ENCODE results near the gene CCDC38. TPM values are rescaled to one million over a fixed set of nuclear protein-coding genes. Genes with fewer than 3 reads are reported as not detected.
A peak's percentile ranks its signal among the peaks of the same experiment; 100 is the strongest.

The CCDC38 gene
- total RNA-seq, 1 experiment from 2014 or later: not detected

DNA sequence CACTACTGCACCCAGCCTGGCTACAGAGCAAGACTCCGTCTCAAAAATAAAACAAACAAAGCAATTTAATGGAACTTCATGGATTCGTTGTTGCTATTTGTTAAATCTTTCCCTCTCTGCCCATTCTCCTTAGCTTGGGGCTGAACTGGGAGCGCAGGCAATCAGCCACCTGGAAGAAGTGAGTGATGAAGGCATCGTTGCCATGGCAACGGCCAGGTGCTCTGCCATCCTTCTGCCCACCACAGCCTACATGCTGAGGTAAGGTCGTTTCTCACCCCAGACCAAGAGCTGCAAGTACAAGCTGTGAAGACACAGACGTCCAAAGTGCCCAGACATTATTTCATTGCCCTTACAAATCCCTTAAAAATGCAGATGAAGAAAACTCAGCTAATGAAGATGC lies 19.8 kb upstream of the CCDC38 start:
- DNase-seq (ENCODE audit: low read depth): no peak

DNA sequence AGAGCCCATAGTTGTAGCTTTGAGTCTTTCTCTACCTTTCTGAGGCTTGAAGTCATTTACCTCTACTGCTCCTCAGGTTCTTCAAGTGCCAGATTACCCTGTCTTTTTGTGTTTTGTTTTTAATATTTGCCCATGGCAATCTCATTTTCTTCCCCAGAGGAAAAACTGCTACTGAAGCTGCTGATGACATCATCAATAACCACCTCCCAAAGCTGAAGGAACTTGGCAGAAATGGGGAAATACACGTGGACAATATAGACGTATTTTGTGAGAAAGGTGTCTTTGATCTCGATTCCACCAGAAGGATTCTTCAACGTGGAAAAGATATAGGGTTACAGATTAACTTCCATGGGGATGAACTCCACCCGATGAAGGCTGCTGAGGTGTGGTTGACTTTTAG lies 17.8 kb upstream of the CCDC38 start:
- DNase-seq (ENCODE audit: low read depth): no peak

DNA sequence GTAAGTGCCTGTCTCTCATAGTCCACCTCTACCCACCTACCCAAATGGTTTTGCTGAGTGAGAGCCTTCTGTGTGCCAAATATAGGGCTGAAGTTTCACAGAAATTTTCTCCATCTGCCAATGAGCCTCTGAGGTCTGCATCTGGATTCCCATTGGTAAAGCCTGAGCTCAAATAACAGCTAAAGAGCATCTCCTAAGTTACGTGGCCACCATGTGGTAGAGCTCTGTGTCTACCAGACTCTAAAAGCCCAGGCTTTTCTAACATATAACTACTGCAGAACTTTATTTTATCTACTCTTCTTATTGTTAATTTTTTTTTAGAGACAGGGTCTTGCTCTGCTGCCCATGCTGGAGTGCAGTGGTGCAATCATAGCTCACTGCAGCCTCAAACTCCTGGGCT lies 16.7 kb upstream of the CCDC38 start:
- DNase-seq (ENCODE audit: low read depth): peak; percentile 40

DNA sequence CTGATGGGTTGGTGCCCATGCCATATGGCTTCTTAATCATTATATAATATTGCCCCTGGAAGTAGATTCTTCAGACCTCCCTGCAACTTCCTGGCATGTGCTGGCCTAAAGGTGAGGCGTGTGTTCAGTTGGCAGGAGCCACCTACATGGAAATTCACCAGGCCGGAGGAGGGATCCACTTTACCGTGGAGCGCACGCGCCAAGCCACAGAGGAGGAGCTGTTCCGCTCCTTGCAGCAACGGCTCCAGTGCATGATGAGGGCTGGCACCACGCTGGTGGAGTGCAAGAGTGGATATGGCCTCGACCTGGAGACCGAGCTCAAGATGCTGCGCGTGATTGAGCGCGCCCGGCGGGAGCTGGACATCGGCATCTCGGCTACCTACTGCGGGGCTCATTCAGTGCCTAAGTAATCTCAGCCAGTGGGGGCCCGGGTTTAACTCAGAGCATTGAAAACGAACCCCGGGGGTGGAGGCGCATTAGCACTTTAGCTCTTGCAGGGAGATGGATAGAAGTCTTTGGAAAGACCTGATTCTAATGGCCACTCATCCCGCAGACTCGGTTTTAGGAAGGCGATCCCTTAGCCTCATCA lies 14.2 kb upstream of the CCDC38 start:
- DNase-seq (ENCODE audit: low read depth): no peak

DNA sequence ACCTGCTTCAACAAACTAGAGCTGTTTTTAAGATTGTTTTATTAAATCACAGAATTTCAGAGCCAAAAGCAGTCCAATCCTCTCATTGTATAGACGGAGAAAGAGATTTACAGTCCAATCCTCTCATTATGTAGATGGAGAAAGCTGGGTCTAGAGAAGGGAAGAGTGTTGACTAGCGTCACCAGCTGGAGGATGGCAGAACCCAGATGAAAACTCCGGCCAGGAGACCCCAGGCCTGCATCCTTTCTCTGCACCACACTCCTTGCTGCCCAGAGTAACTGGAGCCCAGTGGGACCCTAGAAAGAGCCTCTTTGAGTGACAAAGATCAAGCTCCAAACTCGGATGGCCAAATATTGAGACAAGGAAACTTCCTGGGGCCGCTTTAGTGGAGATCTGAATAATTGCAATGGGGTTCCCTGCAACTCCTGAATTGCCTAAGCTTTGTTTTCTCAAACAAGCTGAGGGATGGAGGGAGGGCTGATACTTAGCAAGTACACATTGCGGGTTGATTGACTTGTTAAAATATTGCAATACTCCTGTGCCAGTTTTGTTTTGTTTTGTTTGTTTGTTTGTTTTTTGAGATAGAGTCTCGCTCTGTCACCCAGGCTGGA lies 13.2 kb upstream of the CCDC38 start:
- DNase-seq (ENCODE audit: low read depth): no peak

DNA sequence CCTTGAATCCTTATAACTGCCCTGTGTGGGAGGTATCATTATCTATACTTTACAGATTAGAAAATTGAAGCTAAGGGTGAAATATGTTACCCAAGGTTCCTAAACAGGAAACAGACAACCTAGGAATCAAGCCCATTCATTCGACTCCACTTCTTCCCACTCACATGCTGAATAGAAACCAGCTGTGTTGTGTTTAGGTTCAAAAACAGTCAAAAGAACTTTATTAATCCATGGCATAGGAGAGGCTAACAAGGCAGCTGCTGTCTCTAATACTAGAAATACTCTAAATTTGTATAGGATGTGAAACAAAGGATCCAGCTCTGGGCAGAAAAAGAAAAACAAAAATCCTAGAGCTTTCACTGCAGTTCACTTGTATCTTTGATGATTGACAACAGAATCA lies 10.6 kb upstream of the CCDC38 start:
- DNase-seq (ENCODE audit: low read depth): no peak

DNA sequence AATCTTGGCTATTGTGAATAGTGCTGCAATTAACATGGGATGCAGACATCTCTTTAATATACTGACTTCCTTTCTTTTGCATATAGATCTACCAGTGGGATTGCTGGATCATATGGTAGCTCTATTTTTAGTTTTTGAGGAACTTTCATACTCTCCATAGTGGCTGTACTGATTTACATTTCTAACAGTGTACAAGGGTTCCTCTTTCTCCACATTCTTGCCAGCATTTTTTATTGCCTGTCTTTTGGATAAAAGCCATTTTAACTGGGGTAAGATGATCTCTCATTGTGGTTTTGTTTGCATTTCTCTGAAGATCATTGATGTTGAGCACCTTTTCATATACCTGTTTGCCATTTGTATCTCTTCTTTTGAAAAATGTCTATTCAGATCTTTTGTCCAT lies 9.1 kb upstream of the CCDC38 start:
- no peak for DNase-seq (ENCODE audit: low read depth)

DNA sequence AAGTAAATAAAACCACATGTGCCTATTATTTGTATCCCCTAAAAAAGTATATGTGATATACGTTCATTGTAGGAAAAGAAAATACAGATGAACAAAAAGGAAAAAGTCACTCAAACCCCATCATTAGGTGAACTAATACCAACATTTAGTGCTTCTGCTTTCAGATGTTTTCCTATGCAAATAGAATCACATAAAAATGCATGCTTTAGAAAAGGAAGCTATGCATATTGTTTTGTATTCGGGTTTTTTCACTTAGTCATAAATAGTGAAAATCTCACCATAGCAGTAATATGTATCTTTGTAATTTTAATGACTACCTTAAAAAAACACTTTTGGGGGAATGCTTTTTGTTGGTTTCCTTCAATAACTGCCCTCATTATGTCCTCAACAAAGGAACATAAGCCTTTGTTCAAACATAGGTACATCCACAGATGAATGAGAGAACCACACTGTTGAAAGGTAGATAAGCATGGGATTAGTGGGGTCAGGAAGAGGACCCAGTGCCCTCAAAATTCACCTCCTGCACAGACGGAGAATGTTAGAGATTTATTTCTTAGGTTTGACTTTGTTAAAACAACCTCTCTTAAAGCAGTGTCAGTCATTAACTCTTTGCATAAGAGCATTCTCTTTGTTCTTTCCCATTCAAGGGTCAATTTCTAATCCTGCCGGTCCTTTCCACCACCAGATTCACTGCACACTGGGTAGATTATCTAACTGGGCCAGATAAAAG lies 7.2 kb upstream of the CCDC38 start:
- no peak for DNase-seq (ENCODE audit: low read depth)

DNA sequence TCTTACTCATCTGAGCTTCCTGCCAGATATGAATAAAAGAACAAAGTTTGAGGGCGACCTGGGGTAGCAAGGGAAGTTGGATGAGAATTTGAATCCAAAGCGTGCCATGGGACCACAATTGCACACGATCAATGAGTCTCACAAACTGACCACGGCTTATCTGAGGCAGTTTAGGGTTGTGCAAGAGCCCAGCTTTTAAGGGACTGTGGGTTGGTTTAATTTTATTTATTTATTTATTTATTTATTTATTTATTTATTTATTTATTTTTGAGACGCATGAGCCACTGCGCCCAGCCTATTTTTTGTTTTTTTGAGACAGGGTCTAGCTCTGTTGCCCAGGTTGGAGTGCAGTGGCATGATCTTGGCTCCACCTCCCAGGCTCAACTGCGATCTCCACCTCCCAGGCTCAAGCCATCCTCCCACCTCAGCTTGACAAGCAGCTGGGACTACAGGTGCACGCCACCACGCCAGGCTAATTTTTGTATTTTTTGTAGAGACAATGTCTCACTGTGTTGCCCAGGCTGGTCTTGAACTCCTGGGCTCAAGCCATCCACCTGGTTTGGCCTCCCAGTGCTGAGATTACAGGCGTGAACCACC lies 1.8 kb upstream of the CCDC38 start:
- no peak for DNase-seq (ENCODE audit: low read depth)

DNA sequence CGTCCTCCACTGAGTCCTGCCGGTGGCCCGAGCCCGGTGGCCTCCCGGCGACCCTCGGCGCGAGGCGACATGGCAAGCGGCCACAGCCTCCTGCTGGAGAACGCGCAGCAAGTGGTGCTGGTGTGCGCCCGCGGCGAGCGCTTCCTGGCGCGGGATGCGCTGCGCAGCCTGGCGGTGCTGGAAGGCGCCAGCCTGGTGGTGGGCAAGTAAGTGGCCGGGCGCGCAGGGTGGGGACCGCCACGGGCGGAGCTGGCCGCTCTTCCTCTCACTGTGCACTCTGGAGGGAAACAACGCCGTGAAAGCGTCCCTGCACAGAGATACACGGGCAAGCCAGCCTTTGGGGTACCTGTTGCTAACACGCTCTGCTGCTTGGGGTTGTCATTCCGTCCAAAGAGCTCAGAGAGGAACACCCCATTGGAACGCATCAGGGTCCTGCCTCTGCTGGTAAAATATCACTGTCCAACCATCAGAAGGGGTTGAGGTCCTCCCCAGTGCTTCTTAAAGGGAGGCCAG lies 972 bp upstream of the CCDC38 start, which contains the start of gene AMDHD1:
AMDHD1 (plus strand) TSS at position 2 of the 513 bp plus-strand sequence; CDS start at position 70, 68 bp downstream.
- DNase-seq (ENCODE audit: low read depth): peak; percentile 38

DNA sequence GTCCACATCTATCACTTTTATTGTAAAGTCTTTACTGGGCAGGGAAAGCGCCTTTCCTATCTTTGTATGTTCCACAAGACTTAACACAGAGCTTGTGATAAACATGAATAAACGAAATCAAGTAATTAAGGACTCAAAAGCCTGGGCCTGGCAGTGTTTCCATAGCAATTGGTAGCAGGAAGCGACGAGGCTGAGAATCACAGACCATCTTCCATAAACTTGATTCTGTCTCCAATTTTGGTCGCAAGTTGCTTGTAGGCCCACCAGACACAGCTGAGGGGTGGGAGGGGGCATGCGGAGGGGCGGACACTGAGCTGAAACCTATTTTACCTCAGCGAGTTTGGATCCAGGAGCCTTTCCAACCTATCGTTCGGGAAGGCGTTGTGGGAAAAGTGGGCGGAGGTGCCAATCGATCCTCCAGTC lies 302 bp downstream of the CCDC38 start:
- DNase-seq (ENCODE audit: low read depth): no peak

DNA sequence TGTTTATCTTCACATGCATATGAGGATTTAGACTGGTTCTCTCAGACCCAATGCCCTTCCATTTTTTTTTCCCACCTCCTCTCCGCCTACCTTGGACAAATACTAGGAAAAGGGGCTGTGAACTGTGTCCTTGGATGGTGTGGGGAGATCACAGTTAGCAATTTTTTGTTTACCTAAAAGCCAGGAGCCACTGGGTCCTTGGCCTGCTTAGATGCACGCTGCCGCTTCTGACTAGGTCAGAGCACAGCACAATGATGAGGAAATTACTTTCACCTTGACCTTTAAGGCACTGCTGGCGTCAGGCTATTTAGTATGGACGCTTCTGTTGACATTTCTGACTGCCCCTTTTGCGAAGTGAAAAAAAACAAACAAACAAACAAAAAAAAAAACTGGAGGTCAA lies 1.9 kb downstream of the CCDC38 start:
- DNase-seq (ENCODE audit: low read depth): no peak

DNA sequence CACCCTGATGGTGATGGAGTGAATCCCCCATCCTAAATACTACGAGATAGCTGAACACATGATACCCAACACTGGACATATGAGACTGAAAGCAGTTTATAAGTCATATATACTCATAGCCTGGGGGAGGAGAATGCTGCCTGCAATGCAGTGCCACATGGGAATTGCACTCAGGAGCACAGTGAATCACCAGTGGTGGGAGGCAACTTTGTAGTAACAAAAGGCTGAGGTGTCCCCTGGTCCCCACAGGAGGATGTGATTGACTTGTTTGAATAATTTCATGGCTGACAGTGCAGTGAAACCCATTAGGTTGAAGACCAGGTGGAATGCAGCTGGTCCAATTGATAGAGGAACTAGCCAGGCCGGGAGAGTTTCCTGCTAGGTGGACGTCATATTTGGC lies 20.2 kb downstream of the CCDC38 start:
- peak; percentile 70 for DNase-seq (ENCODE audit: low read depth)

DNA sequence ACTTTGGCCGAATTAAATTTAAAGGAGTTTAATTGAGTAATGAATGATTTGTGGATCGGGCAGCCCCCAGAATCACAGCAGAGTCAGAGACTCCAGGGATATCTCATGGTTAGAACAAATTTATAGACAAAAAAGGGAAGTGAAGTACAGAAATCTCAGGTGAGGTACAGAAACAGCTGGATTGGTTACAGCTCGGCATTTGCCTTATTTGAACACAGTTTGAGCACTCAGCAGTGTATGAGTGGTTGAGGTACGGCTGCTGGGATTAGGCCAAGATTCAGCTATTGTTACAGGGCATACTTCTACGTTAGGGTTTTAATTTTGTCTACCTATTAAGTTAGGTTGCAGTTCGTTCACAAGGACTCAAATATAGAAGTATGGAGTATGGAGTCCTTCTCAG lies 23.3 kb downstream of the CCDC38 start:
- no peak for DNase-seq (ENCODE audit: low read depth)

DNA sequence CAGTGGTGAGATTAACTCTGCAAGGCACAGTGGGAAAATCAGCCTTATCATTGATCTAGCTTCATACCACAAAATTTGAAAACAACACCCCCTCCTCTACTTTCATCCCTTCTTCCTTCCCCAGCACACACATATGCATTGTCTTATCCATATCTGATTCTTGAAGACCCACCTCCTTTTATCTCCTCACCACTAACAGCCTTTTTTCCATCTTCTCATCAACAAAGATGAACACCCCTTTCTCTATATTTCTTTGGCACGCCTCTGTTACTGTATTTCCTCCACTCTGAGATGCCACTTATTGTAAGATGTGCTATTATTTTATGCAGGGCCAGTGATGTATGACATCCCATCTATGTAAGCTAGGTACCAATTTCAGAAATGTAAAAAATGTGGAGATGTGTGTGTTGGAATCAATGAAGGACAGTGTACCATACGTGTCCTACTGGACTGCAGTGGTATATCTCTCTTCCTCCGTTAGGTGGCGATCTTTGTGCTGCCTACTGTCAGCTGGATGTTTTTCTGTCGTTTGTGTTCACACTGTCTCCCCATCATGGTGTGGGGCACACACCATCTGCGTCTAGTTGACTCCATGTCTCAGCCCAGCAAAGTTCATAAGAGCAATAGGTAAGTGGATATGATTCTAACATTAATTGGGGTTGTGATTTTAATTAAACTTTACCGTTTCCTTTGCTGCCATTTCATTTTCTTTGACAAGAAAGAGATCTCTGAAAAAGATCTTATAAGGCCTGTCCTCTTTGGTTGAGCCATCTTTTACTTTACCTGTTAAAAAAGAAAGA lies 24.0 kb downstream of the CCDC38 start:
- DNase-seq (ENCODE audit: low read depth): peak; percentile 59

DNA sequence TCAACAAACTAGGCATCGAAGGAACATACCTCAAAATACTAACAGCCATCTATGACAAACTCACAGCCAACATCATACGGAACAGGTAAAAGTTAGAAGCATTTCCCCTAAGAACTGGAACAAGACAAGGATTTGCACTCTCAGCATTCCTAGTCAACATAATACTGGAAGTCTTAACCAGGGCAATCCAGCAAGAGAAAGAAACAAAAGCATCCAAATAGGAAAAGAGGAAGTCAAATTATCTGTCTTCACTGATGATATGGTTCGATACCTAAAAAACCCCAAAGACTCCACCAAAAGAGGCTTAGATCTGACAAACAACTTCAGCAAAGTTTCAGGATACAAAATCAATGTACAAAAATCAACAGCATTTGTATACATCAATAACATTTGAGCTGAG lies 32.5 kb downstream of the CCDC38 start:
- DNase-seq (ENCODE audit: low read depth): no peak

DNA sequence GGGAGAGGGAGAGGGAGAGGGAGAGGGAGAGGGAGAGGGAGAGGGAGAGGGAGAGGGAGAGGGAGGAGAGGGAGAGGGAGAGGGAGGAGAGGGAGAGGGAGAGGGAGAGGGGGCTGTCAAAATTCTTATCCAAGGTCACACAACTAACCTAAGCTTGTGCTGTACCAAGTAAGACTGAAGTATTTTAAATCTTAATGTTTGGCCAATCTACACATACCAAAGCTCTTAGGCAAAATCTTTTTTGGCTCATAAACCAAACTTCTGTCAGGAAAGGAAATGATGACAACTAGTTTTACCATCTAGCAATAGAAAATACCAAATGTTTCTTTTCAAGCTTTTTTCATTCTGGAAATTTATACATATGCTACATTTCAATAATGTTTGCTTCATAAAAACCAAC lies 33.8 kb downstream of the CCDC38 start:
- peak; percentile 6 for DNase-seq (ENCODE audit: low read depth)

DNA sequence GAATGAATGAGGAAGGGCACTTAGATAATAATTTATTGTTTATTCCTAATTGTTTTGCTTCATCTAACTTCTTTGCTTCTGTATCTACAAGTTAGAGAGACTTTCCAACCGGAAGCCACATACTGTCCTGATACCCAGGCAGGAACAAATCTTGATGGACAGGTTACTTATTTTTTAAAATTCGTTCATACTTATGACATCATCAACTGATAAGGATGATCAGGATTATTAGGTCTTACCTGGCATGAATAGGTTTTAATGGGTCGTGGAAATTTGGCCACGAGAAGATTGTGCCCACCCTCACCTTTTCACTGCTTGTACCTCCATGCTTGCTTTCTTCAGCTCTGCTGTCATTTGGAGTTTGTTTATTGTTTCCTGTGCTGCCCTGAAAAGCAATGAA lies 44.3 kb downstream of the CCDC38 start:
- no peak for DNase-seq (ENCODE audit: low read depth)

DNA sequence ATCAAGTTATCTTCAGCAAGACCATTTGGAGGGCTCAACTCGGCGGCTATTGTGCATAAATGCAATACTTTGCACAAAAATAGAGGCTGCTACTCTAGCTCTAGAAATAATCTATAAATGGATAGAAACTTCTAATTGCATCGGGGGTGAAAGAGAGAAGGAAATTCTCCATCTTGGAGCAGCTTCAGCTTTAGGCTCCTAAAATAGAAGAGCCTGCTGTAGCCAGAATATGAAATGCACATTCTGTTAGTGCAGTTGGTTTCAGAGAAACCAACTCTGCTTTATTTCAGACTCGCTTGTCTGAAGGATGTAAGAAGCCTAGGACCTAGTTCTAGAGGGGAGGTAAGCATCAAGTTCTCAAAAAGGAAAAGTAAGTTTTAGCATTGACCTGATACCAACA lies 45.6 kb downstream of the CCDC38 start:
- DNase-seq (ENCODE audit: low read depth): no peak

DNA sequence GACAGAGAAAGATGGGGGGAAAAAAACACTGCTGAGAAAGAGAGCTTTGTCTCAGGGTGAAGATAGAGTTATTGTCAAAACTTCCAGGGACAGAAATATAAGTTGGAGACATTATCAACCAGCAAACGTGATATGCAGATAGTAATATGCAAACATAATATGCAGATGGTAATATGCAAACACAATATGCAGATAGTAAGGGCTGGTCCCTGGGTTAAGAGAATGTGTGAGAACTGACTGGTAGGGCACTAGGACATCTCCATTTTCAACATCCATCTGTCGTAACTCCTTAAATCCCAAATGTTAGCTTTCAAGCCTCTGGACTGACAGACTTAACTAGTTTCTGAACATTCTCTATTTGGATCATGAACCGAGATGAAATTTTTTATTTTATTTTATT lies 51.5 kb downstream of the CCDC38 start:
- no peak for DNase-seq (ENCODE audit: low read depth)

DNA sequence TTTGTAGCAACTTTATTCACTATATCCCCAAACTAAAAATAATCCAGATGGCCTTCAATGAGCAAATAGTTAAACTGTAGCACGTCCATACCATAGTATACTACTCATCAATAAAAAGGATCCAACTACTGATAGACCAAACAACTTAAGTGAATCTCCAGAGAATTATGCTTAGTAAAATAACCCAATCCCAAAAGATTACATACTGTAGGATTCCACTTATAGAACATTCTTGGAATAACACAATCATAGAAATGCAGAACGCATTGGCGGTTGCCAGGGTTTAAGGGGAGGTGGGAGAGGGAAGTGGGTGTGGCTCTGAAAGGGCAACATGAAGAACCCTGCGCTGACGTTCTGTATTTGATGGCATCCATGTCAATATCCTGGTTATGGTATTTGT lies 55.1 kb downstream of the CCDC38 start:
- DNase-seq (ENCODE audit: low read depth): no peak

DNA sequence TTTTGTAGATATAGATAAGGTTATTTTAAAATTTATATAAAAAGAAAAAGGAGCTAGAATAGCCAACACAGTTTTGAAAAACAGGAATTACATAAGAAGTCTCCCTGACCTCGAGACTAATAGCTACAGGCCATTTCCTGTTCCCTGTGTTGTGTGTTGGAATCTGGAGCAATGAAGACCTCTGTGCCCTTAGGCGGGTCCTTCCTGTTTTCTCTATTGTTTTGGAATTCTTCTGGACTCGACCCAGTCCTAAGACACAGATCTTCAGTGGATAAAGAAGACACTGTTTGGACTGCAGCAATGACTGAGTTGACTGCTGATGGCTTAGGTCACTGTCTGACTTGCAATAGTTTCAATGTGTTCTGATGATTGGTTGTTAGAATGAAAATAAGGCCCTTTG lies 57.4 kb downstream of the CCDC38 start:
- no peak for DNase-seq (ENCODE audit: low read depth)
